ENCODE measurements around the gene THAP5.
"Not testable (repeated sequence)": the region's sequence is repeated elsewhere in the genome, so short reads cannot be mapped to it uniquely, and the experiment has no call there.

Gene THAP5

DNA sequence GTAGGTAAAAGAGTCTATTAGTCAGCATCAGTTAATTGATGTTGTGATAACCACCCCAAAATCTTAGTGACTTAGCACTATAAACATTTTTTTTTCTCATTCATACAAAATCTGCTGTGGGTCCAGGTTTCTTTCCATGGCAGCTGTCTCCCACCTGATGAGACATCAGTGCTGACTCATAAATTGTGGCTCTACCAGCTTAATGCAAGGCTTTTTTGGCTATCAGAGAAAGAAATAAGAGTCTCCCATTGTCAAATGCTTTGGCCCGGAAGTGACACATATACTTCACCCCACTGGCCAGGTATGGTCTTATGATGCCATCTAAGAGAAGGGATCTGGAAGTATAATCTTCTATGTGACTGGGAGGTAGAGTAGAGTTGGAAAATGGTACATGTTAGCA is 14.7 kb upstream of the THAP5 start:
- no peak for DNase-seq (ENCODE audit: low read depth, low spot score)

GRCh38 chr7:108581655-108582491 is 12.4 kb upstream of the THAP5 start:
- DNase-seq (ENCODE audit: low read depth, low spot score), result no peak

- DNase-seq (ENCODE audit: low read depth, low spot score), result no peak
Measured at GRCh38 chr7:108580298-108580697, 10.8 kb upstream of the THAP5 start.

DNA sequence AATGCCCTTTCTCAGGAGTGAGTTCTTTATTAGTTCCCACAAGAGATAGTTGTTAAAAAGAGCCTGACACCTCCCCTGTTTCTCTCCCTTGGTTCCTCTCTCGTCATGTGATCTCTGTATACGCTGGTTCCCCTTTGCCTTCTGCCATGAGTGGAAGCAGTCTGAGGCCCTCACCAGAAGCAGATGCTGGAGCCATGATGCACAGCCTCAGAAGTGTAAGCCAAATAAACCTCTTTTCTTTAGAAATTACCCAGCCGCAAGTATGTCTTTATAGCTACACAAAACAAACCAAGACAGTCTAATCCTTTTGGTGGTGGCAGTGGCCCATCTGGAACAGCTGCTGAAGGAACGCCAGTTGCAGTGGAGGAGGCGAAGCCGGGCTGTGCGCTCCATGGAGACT is 9.4 kb upstream of the THAP5 start:
- DNase-seq (ENCODE audit: low read depth, low spot score), result no peak

GRCh38 chr7:108576116-108576515 is 6.6 kb upstream of the THAP5 start:
- DNase-seq (ENCODE audit: low read depth, low spot score), result no peak

- no peak for DNase-seq (ENCODE audit: low read depth, low spot score)
Measured at GRCh38 chr7:108575156-108575555, 5.7 kb upstream of the THAP5 start.

GRCh38 chr7:108572480-108572879 is 3.0 kb upstream of the THAP5 start:
- DNase-seq (ENCODE audit: low read depth, low spot score), result no peak

GRCh38 chr7:108570146-108570755 is 745 bp upstream of the THAP5 start:
- DNase-seq (ENCODE audit: low read depth, low spot score), result no peak

- DNase-seq (ENCODE audit: low read depth, low spot score), result no peak
Measured at GRCh38 chr7:108568801-108569380, 615 bp downstream of the THAP5 start.

DNA sequence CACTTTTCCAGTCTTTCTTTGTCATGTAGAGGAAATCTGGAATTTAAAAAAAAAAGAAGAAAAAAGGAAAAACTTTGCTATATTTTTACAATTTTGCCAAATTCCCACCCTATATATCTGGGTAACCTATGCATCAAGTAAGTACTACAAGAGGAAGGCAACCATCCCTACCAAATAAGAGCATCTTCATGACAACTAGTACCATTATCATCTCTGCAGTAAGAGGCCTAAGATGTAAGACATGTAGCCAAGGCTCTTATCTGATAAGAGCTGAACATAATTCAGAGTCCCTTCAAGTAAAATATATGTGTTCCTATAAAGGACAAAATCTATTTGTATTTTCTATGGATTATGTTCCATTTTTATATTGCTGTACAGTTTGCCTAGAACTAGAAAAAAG is 3.5 kb downstream of the THAP5 start:
- DNase-seq (ENCODE audit: low read depth, low spot score), result no peak

DNA sequence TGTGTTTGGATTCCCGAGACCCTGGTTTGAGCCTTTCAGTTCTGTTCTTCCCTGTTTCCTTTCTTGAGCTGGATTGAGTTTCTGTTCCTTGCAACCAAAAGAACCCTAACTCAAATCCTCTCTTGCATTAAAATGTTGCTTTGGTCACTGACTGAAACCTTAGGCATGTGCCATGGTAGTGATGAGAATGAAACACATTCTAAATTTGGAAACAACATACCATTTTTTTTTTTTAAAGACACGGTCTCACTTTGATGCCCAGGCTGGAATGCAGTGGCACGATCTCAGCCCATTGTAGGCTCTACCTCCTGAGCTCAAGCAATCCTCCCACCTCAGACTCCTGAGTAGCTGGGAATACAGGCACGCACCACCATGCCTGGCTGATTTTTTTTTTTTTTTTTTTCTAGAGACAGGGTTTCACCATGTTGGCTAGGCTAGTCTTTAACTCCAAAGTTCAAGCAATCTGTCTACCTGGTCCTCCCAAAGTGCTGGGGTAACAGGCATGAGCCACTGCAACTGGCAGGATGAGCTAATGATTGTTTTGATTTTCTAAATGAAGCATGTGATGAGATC is 8.4 kb downstream of the THAP5 start:
- DNase-seq (ENCODE audit: low read depth, low spot score), result no peak

DNA sequence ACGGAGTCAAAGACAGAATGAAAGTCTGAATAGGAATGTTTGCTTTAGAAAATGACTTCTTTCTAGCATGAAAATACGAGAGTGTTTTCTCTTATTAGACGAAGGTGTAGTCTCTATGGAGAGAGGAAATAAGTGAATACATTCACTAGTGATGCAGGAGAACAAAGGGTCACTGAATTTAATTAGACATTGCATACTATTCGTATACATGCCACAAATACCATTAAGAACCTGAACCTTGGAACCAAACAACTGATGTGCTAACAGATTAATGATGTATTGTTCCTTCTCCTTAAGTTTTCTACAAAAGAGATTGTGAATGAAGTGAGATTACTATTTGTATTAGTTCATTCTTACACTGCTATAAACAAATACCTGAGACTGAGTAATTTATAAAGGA is 10.3 kb downstream of the THAP5 start:
- no peak for DNase-seq (ENCODE audit: low read depth, low spot score)

GRCh38 chr7:108557617-108558016 is 11.9 kb downstream of the THAP5 start:
- no peak for DNase-seq (ENCODE audit: low read depth, low spot score)

- no peak for DNase-seq (ENCODE audit: low read depth, low spot score)
Measured at GRCh38 chr7:108557191-108557590, 12.3 kb downstream of the THAP5 start.

- DNase-seq (ENCODE audit: low read depth, low spot score), result not testable (repeated sequence)
Measured at GRCh38 chr7:108556665-108557064, 12.8 kb downstream of the THAP5 start.

DNA sequence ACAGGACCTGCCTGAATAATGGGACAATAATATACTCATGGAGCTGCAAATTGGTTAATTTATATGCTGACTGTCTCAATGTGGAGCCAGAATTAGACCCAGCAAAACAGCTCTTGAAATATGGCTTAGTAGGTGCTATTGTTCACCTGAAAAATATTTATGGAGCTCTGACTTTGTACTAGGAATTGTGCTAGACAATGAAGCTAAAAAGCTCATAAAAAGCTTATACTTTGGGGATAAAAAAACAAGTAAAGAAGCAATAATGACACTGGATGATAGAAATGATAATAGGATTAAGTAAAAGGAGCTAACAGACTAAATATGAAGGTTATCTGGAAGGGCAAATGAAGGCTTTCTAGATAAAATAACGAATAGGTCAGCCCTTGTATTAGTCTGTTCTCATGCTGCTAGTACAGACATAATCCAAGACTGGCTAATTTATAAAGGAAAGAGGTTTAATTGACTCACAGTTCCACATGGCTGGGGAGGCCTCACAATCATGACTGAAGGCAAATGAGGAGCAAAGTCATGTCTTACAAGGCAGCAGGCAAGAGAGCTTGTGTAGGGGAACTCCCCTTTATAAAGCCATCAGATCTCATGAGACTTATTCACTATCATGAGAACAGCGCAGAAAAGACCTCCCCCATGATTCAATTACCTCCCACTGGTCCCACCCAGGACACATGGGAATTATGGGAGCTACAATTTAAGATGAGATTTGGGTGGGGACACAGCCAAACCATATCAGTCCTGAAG is 21.2 kb downstream of the THAP5 start:
- DNase-seq (ENCODE audit: low read depth, low spot score), result not testable (repeated sequence)

- no peak for DNase-seq (ENCODE audit: low read depth, low spot score)
Measured at GRCh38 chr7:108541478-108541877, 28.0 kb downstream of the THAP5 start.

GRCh38 chr7:108538685-108539084 is 30.8 kb downstream of the THAP5 start:
- not testable (repeated sequence) for DNase-seq (ENCODE audit: low read depth, low spot score)

DNA sequence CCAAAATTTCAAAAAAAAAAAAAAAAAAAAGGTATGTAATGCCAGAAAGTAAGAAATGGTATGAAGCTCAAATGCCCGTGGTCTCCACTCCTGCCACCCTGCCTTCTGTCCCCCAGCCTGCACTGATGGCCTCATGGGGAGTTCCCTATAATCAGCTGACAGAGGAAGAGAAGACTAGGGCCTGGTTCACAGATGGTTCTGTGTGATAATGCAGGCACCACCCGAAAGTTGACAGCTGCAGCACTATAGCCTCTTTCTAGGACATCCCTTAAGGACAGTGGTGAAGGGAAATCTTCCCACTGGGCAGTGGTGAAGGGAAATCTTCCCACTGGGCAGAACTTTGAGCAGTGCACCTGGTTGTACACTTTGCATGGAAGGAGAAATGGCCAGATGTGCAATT is 31.3 kb downstream of the THAP5 start:
- DNase-seq (ENCODE audit: low read depth, low spot score), result not testable (repeated sequence)

DNA sequence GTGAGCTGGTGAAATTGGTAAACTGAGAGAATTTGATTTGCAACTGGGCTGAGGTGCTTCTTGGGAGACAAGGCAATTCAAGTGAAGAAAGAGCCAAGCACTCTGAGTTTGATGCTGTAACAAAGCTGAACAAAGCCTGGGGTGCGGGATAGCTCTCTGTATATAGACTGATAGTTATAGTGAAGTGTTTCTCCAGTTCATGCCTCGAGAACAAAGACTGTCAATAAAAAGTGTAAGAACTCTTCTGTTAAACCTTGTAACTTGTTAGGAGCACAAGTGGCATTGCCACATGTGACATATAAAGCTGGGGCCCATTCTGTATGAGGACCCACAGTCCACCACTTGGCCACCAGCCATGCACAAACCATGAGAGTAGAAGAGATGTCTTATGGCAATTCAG is 32.3 kb downstream of the THAP5 start:
- no peak for DNase-seq (ENCODE audit: low read depth, low spot score)

DNA sequence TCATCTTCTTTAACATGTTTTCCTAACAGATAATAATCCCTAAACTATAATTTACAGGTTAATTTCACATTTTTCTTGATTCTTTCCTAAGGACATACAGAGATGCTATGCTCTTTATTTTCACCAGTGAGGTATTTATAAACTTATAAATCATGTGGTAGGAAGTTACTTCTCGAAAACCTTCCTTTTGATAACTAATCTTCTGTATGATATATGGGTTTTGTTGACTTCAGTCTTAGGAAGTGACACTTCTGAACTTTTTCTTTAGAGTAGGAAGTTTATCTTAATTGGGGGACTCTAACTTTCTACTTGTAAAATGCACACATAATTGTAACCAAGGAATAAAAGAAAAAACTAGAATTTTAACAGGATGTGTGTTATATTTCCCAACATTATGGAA is 33.8 kb downstream of the THAP5 start:
- no peak for DNase-seq (ENCODE audit: low read depth, low spot score)

GRCh38 chr7:108535257-108535656 is 34.2 kb downstream of the THAP5 start:
- no peak for DNase-seq (ENCODE audit: low read depth, low spot score)

Measured in brain pericyte (primary cell).